Right kidney (tissue), 1 donor: Measurements from ENCODE around the gene GPR4.

Experiments used
- DNase-seq: peaks from one replicate; pipeline ENCODE4 v3.0.0-alpha.2; 2016

GPR4 gene

DNA sequence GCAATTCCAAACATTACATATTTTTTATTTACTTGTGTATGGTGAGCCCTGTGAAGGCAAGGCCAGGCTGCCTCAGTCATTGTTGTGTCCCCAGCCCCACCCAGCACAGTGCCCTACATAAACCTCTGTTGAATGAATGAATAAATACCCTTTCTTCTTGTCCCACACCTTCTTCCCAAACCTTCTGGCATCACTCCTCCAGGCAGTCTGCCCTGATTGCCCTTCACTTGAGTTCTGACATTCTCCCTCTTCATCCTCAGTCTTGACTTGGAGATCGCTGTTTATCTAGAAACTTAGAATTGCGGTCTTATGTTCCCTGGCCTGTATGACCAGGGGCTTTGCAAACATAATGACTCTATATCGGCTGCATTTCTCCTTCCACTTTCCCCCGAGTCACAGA lies 12.2 kb downstream of the GPR4 start:
- DNase-seq, result no peak

DNA sequence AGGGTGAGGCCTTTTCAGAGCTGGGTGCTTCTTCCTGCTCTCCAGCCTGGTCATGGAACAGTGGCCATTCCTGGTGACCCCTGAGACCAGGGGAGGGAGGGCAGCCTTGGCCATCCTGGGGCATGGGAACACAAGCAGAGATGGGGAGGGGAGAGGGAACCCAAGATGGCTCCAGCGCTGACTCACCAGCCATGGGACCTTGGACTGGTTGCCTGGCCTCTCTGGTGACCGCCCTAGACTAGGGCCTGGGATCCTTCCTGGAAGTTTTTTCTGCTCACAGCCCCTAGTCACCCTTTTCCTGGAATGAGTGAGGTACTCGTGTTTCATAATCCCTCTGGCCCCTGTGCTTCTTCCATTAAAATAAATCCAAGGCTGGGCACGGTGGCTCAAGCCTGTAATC lies 14.1 kb downstream of the GPR4 start:
- no peak for DNase-seq

DNA sequence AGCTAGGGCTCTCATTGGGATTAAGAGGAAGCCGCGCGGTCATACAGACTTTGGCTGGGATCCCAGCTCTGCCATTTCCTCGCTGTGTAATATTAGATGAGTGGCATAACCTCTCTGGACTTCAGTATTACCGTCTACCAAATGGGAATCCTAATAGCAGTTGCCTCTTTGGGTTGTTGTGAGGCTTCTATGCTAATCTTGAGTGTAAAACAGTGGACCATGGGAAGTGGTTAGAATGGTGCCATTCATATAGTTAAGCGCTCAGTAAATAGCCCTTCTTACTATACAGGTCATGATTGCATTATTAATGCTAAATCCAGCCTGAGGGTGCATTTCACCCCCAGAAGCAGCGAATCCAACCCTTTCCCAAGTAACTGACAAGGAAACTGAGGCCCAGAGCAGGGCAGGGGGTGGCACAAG lies 16.8 kb downstream of the GPR4 start:
- no peak for DNase-seq

DNA sequence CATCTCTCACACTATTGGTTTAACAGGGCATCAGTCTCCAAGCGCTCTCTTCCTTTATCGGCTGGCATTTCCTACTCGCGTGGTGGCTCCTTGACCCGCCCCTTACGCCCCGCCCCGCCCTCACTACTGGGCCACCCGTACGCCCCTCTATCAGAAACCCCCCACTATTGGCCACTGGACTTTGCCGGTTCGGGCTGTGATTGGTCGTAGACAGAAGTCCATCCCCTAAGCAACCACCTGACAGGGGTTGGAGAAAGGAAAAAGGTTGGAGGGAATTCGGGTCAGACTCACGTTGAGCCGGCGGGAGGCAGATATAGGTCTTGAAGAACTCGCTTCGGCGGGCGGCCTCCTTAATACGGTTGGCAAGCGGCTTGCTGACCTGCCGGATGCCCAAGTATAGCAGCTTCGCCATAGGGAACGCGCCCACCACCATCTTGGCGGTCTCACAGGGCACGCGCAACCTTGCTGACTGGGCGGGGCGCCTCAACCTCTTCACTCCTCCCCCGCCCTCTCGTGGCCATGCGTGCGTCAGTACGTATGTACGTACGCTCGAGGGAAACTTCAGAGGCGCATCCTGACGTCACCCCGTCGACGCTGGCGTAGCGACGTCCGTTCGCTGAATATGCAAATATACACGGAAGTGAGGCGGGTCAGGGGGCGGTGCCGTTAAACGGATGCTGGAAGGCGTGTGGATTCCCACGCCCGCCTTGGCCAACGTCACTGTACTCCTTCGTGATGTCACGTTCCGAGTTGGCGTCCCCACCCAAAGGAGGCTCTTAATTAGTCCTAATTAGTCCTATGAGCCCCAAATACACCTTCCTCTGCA lies 17.5 kb downstream of the GPR4 start, which contains the start of gene OPA3:
Gene OPA3, minus strand, starts transcription at position 471 of the 826 bp plus-strand sequence. Its CDS starts 38 bp downstream, at position 433.
- DNase-seq, result peak; percentile 99

DNA sequence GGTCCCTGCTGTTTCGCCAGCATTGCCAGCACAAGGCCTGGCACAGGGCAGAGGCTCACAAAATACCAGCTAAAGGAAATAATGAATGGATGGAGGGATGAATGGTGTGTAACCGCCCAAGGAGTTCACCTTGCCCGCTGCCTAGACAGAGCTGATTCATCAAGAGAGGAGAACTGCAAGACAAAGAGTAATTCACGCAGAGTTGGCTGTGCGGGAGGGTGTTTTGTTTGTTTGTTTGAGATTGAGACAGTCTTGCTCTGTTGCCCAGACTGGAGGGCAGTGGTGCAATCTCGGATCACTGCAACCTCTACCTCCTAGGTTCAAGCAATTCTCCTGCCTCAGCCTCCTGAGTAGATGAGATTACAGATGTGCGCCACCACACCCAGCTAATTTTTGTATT lies 20.4 kb downstream of the GPR4 start:
- no peak for DNase-seq

DNA sequence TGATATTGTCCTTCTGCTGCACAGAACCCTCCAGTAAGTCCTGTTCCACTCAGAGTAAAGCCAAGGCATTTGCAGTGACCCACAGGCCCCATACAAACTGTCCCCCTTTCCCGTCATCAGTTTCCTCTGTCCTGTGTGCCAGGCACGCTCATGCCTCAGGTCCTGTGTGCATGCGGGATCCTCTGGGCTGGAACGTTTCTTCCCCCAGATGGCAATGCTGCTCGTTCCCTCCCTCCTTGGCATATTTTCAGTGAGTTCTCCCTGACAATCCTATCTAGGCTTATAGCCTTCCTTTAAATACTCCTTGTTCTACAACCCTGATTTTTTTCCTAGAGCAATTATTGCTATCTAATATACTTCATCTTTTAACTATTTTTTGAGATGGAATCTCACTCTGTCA lies 23.2 kb downstream of the GPR4 start:
- DNase-seq, result no peak

DNA sequence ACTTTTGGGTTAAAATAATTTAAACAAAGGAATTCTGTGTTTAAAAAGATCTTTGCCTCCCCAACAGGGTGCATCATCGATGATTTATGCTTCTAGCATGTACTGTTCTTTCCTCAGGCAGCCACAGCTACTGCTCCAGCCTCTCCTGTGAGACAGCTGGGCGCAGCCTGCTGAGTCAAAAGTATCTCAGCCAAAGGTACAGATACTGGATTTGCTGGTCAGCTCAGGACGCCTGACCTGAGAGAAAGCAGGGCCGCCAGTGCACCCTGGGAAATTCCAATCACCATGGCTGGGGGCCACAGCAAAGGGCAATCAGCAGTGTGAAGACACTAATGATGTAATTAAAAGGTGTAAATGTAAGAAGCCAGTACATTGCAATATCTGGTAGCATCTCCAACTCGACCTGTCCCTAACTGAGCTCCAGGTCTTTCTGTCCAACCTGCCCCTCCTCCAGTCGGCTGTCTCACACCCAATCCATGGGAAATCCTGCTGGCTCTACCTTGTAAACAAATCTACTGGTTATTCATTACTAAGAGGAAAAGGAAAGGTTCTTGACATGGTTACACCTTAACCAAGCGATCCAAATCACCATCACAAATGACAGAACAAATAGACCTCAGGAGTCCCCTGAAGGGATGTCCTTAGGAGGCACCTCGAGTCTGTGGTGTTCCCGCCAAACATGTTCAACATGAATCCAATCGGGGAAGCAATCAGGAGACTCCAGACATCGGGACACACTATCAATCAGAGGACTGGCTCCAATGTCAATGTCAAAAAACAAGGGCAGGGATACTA lies 24.7 kb downstream of the GPR4 start:
- peak; percentile 31 for DNase-seq

DNA sequence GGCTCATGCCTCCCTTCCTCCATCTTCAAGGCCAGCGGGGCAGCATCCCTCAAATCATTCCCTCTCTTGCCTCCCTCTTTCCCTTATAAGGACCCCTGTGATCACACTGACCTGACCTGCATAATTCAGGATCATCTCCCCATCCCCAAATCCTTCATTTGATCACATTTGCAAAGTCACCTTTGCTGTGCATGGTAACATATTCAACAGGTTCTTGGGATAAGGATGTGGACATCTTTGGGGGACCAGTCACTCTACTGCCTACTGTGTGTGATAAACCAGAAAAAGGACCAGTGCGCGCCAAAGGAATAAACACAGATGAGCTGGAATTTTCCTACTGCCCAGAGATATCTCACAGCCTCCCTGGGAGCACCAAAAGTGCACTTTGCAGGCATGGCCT lies 25.3 kb downstream of the GPR4 start:
- DNase-seq, result no peak

DNA sequence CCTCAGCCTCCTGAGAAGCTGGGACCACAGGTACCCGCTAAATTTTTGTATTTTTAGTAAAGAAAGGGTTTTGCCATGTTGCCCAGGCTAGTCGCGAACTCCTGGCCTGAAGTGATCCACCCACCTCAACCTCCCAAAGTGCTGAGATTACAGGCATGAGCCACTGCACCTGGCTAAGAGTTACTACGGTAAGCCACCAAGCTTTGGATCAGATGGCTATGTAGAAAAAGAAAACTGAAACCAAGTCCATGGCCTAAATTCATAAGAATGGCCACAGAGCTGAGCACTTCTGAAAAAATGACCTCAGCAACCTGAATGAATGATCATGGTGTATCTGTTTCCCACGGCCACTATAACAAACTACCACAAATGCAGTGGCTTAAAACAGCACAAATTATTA lies 26.8 kb downstream of the GPR4 start:
- DNase-seq, result no peak

DNA sequence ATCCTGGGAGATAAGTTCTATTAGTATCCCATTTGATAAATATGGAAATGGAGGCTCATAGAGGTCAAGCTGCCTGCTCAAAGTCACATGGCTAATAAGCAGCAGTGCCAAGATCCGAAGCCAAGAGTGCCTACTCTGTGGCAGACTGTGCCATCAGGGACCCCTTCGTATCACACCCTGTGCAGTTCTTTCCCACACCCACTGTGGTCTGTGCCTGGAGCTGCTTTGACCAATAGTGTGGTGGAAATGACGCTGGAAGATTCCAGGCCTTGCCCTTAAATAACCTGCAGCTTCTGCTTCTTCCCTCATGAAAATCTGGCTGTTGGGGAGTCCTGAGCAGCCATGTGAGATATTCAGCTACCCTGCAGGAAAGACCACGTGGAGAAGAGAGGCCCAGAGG lies 27.5 kb downstream of the GPR4 start:
- no peak for DNase-seq

DNA sequence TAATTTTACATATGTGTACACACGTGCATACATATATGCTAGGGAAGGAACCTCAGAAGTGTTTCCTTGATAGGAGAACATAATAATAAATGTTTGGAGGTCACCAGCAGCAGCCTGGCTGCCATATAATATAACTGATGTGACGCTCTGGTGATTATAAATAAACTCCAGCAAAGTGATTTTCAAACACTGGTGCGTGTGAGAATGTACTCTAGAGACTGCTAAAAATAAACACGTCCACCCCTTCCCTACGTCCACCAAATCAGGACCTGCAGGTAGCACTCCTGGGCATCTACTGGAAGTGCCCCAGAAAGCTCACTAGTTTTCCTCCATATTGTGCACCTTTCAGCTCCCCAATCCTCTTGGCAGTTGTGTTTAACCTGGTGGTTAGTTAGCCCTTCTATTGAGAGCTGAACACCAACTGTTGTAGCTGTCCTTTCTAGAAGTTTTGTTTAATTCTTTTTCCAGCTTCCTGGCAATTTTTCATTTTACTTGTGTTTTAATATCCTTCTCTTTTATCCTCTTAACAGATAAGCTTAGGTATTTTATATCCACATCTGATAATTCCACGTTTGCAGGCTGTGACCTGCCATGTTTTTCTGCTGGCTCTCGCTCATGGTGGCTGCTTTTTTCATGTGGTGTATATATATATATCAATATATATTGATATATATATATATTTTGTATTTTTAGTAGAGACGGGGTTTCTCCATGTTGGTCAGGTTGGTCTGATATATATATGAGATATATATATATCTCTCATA lies 30.4 kb downstream of the GPR4 start:
- DNase-seq, result no peak

DNA sequence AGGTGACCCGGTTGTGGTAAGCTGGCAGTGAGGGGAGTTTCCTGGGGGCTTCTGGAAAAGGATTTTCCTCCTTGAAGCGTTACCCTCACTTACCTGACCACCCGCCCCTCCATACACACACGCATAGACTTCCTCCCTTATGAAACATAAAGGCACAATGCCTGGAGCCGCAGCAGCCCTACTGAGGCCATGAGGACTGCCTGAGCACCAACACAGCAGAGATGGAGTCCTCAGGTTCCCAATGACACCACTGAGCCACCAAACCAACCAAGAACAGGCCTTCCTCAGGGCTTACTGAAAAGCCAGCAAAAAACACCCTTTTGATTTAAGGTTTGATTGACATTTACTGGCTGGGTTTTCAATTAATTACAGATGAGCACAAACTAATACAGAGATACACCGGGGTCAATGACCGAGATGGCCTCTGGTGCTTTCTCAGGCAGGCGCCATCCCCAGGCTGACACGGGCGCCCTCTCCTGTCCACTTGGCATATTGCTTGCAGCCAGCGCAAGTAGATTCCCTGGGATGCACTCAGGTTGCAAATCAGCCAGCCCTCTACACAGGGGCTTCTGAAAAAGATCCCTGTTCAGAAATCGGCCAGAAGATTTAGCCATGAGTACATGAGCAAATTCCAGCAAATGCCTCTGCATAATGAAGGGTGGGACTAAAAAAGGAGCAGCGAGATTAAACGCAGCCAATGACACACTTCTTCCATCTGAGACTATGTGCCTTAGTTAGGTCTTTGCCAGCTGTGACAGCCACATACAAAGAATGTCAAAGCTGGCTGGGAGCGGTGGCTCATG lies 32.2 kb downstream of the GPR4 start:
- no peak for DNase-seq

DNA sequence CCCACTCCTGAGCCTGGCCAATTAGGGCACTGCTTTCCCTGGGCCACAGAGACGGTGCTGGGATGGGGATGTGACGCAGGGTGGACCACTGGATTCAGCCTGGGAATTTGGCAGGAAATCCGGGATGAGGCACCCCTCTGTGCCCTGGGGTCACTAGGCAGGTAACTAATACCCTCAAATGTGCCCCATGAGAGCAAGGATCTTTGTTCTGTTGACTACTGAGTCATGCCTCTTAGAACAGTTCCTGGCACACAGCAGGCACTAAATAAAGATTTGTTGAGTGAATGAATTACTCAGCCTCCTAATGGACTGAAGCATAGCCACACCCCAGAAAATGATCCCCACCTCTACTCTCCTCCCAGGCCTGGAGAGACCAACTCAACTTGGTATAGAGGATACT lies 33.3 kb downstream of the GPR4 start:
- no peak for DNase-seq

DNA sequence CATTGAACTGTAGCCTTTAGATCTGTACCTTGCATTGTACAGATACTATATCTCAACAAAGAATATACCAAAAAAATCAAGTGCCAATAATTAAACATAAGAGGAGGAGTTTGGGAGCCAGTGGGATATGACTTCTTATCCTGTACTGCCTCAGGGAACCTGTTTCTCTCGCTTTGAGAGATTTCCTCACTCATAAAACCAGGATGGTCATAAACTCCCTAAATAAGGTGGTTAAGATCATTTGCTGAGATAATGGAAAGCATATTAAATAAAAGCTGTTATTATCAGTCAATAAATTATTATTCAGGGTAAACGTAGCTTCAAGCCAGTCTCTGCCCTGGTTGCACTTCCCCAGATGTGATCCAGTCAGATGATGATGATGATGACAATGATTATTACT lies 34.4 kb downstream of the GPR4 start:
- no peak for DNase-seq

DNA sequence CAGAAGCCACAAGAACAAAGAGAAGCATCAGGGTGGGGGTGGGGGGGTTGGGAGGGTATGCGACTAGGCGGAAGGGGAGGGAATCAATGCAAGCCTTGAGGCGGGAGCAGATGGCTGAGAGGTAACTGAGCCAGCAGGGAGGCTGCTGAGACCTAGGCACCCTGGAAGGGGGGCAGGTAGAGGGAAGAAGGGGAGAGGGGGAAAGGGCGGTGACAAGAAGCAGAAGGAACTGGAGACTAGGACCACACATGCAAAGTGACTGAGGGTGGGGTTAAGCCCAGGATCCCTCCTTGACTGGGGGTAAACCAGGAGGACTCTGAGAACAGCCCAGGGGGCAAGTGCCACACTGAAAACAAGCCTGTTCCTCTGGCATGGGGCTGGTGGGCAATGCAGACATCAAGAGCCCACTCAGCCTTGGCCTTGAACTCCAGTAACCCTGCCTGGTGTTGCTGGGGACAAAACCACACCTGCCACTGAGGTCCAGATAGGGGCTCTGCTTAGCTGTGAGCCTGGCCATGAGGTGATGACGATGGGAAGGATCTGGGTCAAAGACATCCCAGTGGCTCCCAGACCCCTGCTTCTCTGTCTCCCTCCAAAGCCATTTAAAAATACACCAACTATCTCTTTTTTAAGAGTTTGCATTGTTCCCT lies 37.8 kb downstream of the GPR4 start:
- DNase-seq, result no peak

DNA sequence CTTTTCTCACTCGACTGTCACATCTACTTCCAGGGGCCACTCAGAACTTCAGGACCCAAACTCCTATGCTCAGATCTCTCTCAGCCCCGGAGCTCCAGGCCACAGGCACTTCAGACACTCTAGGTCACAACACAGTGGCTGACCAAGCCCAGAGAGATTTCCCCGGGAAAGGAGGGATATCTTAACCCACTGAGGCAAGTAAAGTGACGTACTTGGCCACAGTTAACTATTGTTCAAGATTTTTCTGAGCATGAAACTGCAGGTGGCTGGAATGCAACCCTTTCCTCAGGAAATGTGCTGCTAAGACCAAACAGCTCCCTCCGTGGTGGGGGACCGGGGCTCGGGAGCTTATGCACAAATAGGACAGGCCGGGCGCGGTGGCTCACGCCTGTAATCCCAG lies 41.3 kb downstream of the GPR4 start:
- DNase-seq, result no peak

DNA sequence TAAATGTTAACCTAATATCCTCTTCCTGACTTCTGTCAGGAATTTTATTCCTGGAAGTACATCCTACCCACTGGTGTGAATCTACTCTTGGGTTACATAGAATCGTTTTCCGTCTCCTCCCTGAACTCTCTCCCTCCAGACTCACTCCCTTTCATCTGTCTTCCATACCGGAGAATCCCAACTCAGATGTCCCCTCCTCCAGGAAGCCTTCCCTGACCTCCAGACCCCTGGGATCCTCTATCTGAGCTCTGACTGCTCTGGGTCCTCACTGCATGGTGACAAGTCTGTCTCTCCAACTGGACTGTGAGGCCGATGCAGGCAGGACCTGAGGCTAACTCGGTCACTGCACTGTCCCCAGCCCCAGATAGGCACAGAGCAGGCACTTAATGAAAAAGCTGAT lies 42.0 kb downstream of the GPR4 start:
- DNase-seq, result no peak

DNA sequence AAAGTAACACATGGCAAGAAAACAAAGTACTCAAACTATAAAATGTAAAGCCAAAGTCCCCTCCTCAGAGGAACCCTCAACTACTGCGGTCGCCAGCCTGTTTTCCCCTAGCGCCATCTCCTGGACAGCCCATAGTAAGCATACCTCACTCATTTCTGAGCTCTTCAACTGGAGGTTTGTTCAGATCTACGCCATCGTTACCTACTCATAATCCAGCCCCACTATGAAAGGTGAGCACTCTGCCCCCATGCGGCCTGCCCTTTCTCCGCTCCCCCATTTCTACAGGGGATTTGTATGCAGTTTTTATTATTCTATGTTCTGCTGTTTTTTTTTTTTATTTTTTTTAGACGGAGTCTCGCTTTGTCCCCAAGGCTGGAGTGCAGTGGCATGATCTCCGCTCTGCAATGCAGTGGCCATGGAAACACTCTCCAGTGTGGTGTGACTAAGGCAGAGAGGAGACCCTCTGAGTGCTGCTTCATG lies 43.6 kb downstream of the GPR4 start:
- peak; percentile 24 for DNase-seq

DNA sequence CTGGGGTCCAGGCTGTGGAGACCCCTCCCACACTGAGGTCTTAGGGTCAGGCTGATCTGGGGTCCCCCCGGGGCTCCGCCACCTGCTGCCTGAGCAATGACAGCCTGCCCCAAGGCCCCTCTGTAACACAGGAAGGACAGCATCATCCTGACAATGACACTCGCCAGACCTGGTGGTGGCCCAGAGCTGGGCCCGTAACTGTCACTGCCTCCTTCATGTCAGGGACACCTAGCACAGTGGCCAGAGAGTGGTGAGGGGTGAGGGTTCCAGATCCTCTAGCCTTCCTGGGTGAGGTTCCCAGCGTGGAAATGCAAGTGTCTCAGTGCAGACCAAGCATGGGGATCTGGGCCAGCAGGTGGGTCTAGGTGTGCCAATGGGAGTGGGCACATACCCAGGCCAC lies 45.2 kb downstream of the GPR4 start:
- no peak for DNase-seq

DNA sequence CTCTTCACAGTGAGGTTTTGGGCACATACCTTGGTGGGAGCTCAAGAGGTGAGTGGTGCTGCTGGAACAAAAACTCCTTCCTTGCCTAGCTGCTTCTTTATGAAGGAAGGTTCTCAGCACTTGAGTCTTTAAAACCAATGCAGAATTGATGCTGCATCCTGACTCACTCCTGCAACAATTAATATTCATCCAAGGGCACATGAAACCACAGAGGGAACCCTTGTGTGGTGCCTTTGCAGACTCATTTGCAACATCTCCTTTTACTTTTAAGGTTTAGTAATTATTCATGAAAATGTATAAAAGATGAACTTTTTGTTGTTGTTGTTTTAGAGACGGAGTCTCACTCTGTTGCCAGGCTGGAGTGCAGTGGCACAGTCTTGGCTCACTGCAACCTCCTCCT lies 47.5 kb downstream of the GPR4 start:
- no peak for DNase-seq

DNA sequence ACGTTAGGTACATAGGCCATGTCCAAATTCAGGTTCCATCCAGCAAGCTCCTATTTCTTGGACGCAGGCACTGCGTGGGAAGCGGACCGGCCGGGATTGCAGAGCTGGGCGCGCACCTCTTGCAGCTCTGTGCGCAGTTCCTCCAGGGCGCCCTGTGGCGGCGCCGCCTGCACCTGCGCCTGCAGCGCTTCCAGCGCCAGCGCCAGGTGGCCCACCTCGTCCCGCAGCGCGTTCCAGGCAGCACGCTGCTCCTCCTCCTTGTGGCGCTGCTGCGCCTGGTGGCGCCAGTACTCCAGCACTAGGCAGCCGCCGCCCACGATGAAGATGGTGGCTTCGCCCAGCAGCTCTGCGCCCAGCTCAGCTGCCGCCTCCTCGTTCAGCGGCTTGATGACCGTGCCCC lies 48.5 kb downstream of the GPR4 start:
- peak; percentile 50 for DNase-seq
